ENCODE data around the gene CACNA1C. TPM values are rescaled to one million over a fixed set of nuclear protein-coding genes. Genes with fewer than 3 reads are reported as not detected.

Gene CACNA1C
- total RNA-seq, 4 donors from 2014 or later: 2.9 to 5.3 (median 4.3) TPM

- TF ChIP-seq CTCF (IDR thresholded peaks at IDR 0.05; ENCODE audit: low read depth): no peak
Measured at GRCh38 chr12:2341051-2341751, 288.4 kb downstream of the CACNA1C start.

GRCh38 chr12:2341871-2342270 lies 289.1 kb downstream of the CACNA1C start:
- TF ChIP-seq CTCF (IDR thresholded peaks at IDR 0.05; ENCODE audit: low read depth): no peak

GRCh38 chr12:2343681-2344080 lies 290.9 kb downstream of the CACNA1C start:
- no peak for TF ChIP-seq CTCF (IDR thresholded peaks at IDR 0.05; ENCODE audit: low read depth)

GRCh38 chr12:2344476-2344875 lies 291.7 kb downstream of the CACNA1C start:
- no peak for TF ChIP-seq CTCF (IDR thresholded peaks at IDR 0.05; ENCODE audit: low read depth)

- TF ChIP-seq CTCF (IDR thresholded peaks at IDR 0.05; ENCODE audit: low read depth): no peak
Measured at GRCh38 chr12:2344885-2345284, 292.1 kb downstream of the CACNA1C start.

GRCh38 chr12:2345902-2346301 lies 293.1 kb downstream of the CACNA1C start:
- no peak for TF ChIP-seq CTCF (IDR thresholded peaks at IDR 0.05; ENCODE audit: low read depth)

- no peak for TF ChIP-seq CTCF (IDR thresholded peaks at IDR 0.05; ENCODE audit: low read depth)
Measured at GRCh38 chr12:2346416-2346815, 293.6 kb downstream of the CACNA1C start.
